ENCODE measurements around the gene PDCL2. TPM values are rescaled to one million over a fixed set of nuclear protein-coding genes. Genes with fewer than 3 reads are reported as not detected.

PDCL2 gene
- polyA plus RNA-seq, 1 experiment = not detected

- DNase-seq (ENCODE audit: low read depth, low spot score) = no peak
- TF ChIP-seq CTCF (IDR thresholded peaks at IDR 0.05; ENCODE audit: low read depth, low read length) = no peak
- Histone ChIP-seq H3K27me3 (ENCODE audit: control insufficient read depth, insufficient read depth, low read length) (no peaks in the 10 kb centered on the region), H3K9me3 (ENCODE audit: control insufficient read depth, insufficient read depth, low read length) (no peaks in the 10 kb centered on the region), H3K4me3 (ENCODE audit: low read depth, low read length) (no peak overlapping the region), H3K27ac (ENCODE audit: low read depth, low read length) (no peak overlapping the region)
- ChIA-PET CTCF (interaction anchor here (0.6 to 0.8 kb wide), 2 partner anchors 17 to 31 kb away, joined by 4 to 5 read pairs; no protein-coding TSS in a partner anchor), POLR2A (no interaction called here)
These were observed 19.5 kb upstream of the PDCL2 start for GRCh38 chr4:55611358-55612059.

GRCh38 chr4:55610381-55610780 lies 18.3 kb upstream of the PDCL2 start:
- Histone ChIP-seq H3K27me3 (ENCODE audit: control insufficient read depth, insufficient read depth, low read length) (no peaks in the 10 kb centered on the region), H3K9me3 (ENCODE audit: control insufficient read depth, insufficient read depth, low read length) (no peaks in the 10 kb centered on the region), H3K4me3 (ENCODE audit: low read depth, low read length) (no peak overlapping the region), H3K27ac (ENCODE audit: low read depth, low read length) (no peak overlapping the region)
- DNase-seq (ENCODE audit: low read depth, low spot score) = no peak
- TF ChIP-seq CTCF (IDR thresholded peaks at IDR 0.05; ENCODE audit: low read depth, low read length) = no peak
- POLR2A ChIA-PET = no interaction called here
- CTCF ChIA-PET = interaction anchor here (0.7 to 0.8 kb wide), 3 partner anchors 9 to 174 kb away, joined by 3 to 4 read pairs (median 3); no protein-coding TSS in a partner anchor

- Histone ChIP-seq H3K4me3 (ENCODE audit: low read depth, low read length) (no peak overlapping the region), H3K9me3 (ENCODE audit: control insufficient read depth, insufficient read depth, low read length) (no peaks in the 10 kb centered on the region), H3K27ac (ENCODE audit: low read depth, low read length) (no peak overlapping the region), H3K27me3 (ENCODE audit: control insufficient read depth, insufficient read depth, low read length) (no peaks in the 10 kb centered on the region)
- ChIA-PET CTCF (interaction anchor here (0.7 kb wide), 2 partner anchors 8 to 173 kb away, joined by 3 read pairs; no protein-coding TSS in a partner anchor), POLR2A (no interaction called here)
- no peak for DNase-seq (ENCODE audit: low read depth, low spot score)
- no peak for TF ChIP-seq CTCF (IDR thresholded peaks at IDR 0.05; ENCODE audit: low read depth, low read length)
These were observed 17.4 kb upstream of the PDCL2 start for GRCh38 chr4:55609393-55609866.

GRCh38 chr4:55608591-55608990 lies 16.5 kb upstream of the PDCL2 start:
- no peaks in the 10 kb centered on the region for H3K27me3 ChIP-seq (ENCODE audit: control insufficient read depth, insufficient read depth, low read length)
- no peak overlapping the region for H3K4me3 ChIP-seq (ENCODE audit: low read depth, low read length)
- H3K27ac ChIP-seq (ENCODE audit: low read depth, low read length) = no peak overlapping the region
- ChIA-PET CTCF (no interaction called here), POLR2A (no interaction called here)
- H3K9me3 ChIP-seq (ENCODE audit: control insufficient read depth, insufficient read depth, low read length) = no peaks in the 10 kb centered on the region
- TF ChIP-seq CTCF (IDR thresholded peaks at IDR 0.05; ENCODE audit: low read depth, low read length) = no peak
- no peak for DNase-seq (ENCODE audit: low read depth, low spot score)

- CTCF ChIA-PET = no interaction called here
- POLR2A ChIA-PET = no interaction called here
- Histone ChIP-seq H3K9me3 (ENCODE audit: control insufficient read depth, insufficient read depth, low read length) (no peaks in the 10 kb centered on the region), H3K27me3 (ENCODE audit: control insufficient read depth, insufficient read depth, low read length) (no peaks in the 10 kb centered on the region), H3K27ac (ENCODE audit: low read depth, low read length) (no peak overlapping the region), H3K4me3 (ENCODE audit: low read depth, low read length) (no peak overlapping the region)
- no peak for TF ChIP-seq CTCF (IDR thresholded peaks at IDR 0.05; ENCODE audit: low read depth, low read length)
- DNase-seq (ENCODE audit: low read depth, low spot score) = no peak
These were observed 13.0 kb upstream of the PDCL2 start for GRCh38 chr4:55604996-55605395.
